ENCODE results near the gene VANGL1. TPM values are rescaled to one million over a fixed set of nuclear protein-coding genes. Genes with fewer than 3 reads are reported as not detected.

Gene VANGL1
- total RNA-seq, 1 donor from 2014 or later = 8.5 TPM

DNA sequence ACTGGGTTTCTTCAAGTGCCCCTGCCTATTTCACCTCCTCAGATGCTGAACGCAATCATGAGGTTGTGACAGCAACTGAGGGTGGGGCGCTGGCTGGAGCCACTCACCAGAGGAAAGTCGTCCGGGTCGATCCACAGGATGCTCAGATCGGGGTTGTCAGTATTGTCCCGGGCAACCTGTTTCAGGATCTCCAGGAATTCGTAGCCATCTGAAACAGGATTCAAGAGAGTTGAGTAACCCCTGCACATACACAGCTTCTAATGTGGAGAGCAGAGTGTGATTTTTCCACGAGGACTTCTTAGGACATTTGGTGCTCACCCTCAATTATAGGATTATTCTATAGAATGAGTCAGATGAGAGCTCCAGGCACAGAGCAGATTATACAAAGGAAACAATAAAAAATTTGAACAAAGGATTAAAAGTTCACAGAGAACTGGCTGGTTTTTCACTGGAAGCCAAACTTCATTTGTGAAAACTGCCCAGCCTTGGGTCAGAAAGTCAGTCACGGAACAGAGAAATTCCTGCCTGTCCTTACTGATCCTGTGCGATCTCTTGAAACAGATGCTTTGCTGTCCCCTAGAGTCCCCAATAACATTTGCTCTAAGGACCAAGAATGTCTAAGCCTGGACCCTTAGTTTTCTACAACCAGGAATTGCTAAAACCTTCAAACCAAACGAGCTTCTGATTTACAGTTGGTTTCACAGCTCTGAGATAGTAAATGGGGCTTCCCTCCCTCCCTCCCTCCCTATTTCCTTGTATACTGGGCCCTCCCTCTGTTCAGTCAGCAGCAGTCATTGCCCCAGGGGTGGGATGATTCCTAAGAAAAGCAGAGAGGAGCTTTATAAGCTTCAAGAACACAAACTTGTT, 63.5 kb downstream of the VANGL1 start:
- no peaks in the 10 kb centered on the region for H3K9me3 Mint-ChIP-seq
- Histone ChIP-seq H2AFZ (replicated peaks) (no peak overlapping the region), H3K4me1 (peaks cover 22% of the 10 kb centered on the region), H3K4me2 (no peak overlapping the region), H3K27me3 (no peaks in the 10 kb centered on the region), H3K79me2 (ENCODE audit: low read depth) (no peaks in the 10 kb centered on the region), H3K9ac (no peak overlapping the region), H3K9me3 (ENCODE audit: low read depth) (no peaks in the 10 kb centered on the region), H3K36me3 (no peaks in the 10 kb centered on the region), H3K4me3 (no peak overlapping the region), H4K20me1 (ENCODE audit: low read depth) (no peaks in the 10 kb centered on the region), H3K27ac (peak overlapping the region; percentile 74), H3F3A (ENCODE audit: low read depth) (peaks cover 29% of the 10 kb centered on the region)
- H3K27me3 Mint-ChIP-seq (ENCODE audit: insufficient read depth, low read depth) = peaks cover 4% of the 10 kb centered on the region
- no peak overlapping the region for H3K27ac Mint-ChIP-seq
- no peaks in the 10 kb centered on the region for H3K36me3 Mint-ChIP-seq
- no peak overlapping the region for H3K4me3 Mint-ChIP-seq
- TF ChIP-seq EZH2phosphoT487 (IDR thresholded peaks at IDR 0.05) (no peak), CTCF (IDR thresholded peaks at IDR 0.05) (no peak), EZH2 (IDR thresholded peaks at IDR 0.05) (no peak)
- H3K4me1 Mint-ChIP-seq = peaks cover 16% of the 10 kb centered on the region
- peak; percentile 16 for DNase-seq (ENCODE audit: low spot score)

DNA sequence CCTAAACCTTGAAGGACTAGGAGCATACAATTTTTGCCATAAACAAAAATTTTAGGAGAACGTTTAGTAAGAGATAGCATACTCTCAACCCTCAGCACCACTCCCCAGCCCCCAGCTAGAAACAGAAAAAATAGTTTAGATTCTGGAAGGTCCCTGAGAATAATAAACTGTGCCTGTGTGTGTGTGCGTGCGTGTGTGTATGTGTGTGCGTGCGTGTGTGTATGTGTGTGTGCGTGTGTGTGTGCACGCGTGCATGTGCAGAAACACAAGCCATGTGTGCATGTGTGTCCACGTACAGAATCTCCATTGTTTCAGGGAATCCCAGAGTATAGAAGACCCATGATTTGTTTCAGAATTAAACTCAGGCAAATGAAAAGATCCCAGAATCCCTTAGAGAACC, 64.2 kb downstream of the VANGL1 start:
- H3K36me3 Mint-ChIP-seq = no peaks in the 10 kb centered on the region
- H3K27me3 Mint-ChIP-seq (ENCODE audit: insufficient read depth, low read depth) = peaks cover 4% of the 10 kb centered on the region
- no peak overlapping the region for H3K4me3 ChIP-seq
- H3K36me3 ChIP-seq = no peaks in the 10 kb centered on the region
- TF ChIP-seq EZH2 (IDR thresholded peaks at IDR 0.05) = no peak
- TF ChIP-seq CTCF (IDR thresholded peaks at IDR 0.05) = no peak
- TF ChIP-seq EZH2phosphoT487 (IDR thresholded peaks at IDR 0.05) = no peak
- no peaks in the 10 kb centered on the region for H4K20me1 ChIP-seq (ENCODE audit: low read depth)
- no peaks in the 10 kb centered on the region for H3K9me3 ChIP-seq (ENCODE audit: low read depth)
- peaks cover 16% of the 10 kb centered on the region for H3K4me1 Mint-ChIP-seq
- no peak for DNase-seq (ENCODE audit: low spot score)
- H3K4me1 ChIP-seq = peaks cover 22% of the 10 kb centered on the region
- H3F3A ChIP-seq (ENCODE audit: low read depth) = peaks cover 29% of the 10 kb centered on the region
- H3K27me3 ChIP-seq = no peaks in the 10 kb centered on the region
- no peak overlapping the region for H3K4me3 Mint-ChIP-seq
- no peak overlapping the region for H3K4me2 ChIP-seq
- H3K9ac ChIP-seq = no peak overlapping the region
- peak overlapping the region; percentile 74 for H3K27ac Mint-ChIP-seq
- no peaks in the 10 kb centered on the region for H3K9me3 Mint-ChIP-seq
- no peaks in the 10 kb centered on the region for H3K79me2 ChIP-seq (ENCODE audit: low read depth)
- H3K27ac ChIP-seq = peak overlapping the region; percentile 74
- no peak overlapping the region for H2AFZ ChIP-seq (replicated peaks)

DNA sequence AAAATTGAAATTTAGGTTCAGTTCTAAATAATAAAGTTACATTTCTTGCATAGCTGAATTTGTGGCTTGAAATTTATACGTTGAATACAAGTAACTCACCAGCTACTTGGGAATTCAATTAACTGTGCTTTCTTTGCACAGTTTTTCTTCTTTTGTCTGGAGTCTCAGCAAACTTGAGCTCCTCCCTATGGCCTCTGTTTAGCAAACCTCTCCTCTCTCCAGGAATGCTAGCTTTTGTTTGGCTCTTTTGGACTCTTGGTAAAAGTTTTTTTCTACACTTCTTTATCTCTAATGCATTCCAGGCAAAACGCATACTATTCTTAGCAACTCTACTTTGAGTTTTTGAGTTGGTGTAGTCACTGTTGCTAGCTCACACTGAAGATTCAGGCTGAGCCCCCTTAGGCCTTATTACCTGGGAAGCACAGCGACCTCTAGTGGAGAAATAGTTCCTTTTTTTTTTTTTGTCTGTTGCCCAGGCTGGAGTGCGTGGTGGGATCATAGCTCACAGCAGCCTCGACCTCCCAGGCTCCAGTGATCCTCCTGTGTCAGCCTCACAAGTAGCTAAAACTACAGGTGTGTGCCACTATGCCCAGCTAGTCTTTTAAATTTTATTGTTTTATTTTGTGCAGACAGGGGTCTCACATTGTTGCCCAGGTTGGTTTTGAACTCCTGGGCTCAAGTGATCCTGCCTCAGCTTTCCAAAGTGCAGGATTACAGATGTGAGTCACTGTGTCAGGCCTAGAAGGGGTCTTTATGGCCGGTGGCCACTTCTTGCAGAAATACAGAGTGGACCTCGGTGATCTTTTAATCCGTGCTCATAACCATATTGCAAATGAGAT, 65.0 kb downstream of the VANGL1 start:
- H3K36me3 Mint-ChIP-seq = no peaks in the 10 kb centered on the region
- Histone ChIP-seq H3K36me3 (no peaks in the 10 kb centered on the region), H3K79me2 (ENCODE audit: low read depth) (no peaks in the 10 kb centered on the region), H3K27ac (peak overlapping the region; percentile 66), H3K4me2 (peak overlapping the region; percentile 17), H3K4me1 (peaks cover 22% of the 10 kb centered on the region), H3K9ac (no peak overlapping the region), H3K27me3 (no peaks in the 10 kb centered on the region), H2AFZ (replicated peaks) (peak overlapping the region; percentile 14), H3K4me3 (no peak overlapping the region), H3K9me3 (ENCODE audit: low read depth) (no peaks in the 10 kb centered on the region), H3F3A (ENCODE audit: low read depth) (peaks cover 29% of the 10 kb centered on the region), H4K20me1 (ENCODE audit: low read depth) (no peaks in the 10 kb centered on the region)
- TF ChIP-seq CTCF (IDR thresholded peaks at IDR 0.05) = peak; percentile 88
- TF ChIP-seq EZH2phosphoT487 (IDR thresholded peaks at IDR 0.05) = no peak
- TF ChIP-seq EZH2 (IDR thresholded peaks at IDR 0.05) = no peak
- peak; percentile 83 for DNase-seq (ENCODE audit: low spot score)
- H3K9me3 Mint-ChIP-seq = no peaks in the 10 kb centered on the region
- H3K4me3 Mint-ChIP-seq = no peak overlapping the region
- peaks cover 4% of the 10 kb centered on the region for H3K27me3 Mint-ChIP-seq (ENCODE audit: insufficient read depth, low read depth)
- peaks cover 16% of the 10 kb centered on the region for H3K4me1 Mint-ChIP-seq
- H3K27ac Mint-ChIP-seq = peak overlapping the region; percentile 68

Measured in neural progenitor cell (in vitro differentiated cells).